ENCODE results near the gene MTMR2.

GRCh38 chr11:95907476-95907875, 16.4 kb downstream of the MTMR2 start:
- TF ChIP-seq POLR2AphosphoS5 (IDR thresholded peaks at IDR 0.05) (no peak), CTCF (IDR thresholded peaks at IDR 0.05 in 8 of 11, conservative IDR thresholded peaks at IDR 0.05 in 3 of 11) (no peak)
